Subcutaneous preadipocyte (primary cell): ENCODE measurements around the gene GOLGA6L24. TPM values are rescaled to one million over a fixed set of nuclear protein-coding genes. Genes with fewer than 3 reads are reported as not detected.

ENCODE experiments used
- small RNA-seq: library from RNA; depleted of rRNA; stranded (forward); fragments of <200 nt; gene quantifications from one replicate; pipeline ENCODE3, GENCODE V24; 2012
- total RNA-seq: library from RNA; depleted of rRNA; stranded (reverse); fragments of >200 nt; gene quantifications from 2 replicates; pipeline ENCODE4 v1.2.3, GENCODE V29; 2012

Gene GOLGA6L24
- total RNA-seq: not detected in 2 replicates

GRCh38 chr15:28357984-28358383, at the start of gene GOLGA6L24:
Gene GOLGA6L24, minus strand, starts transcription at chr15:28358084. Its CDS starts 61 bp downstream, at chr15:28358023.

DNA sequence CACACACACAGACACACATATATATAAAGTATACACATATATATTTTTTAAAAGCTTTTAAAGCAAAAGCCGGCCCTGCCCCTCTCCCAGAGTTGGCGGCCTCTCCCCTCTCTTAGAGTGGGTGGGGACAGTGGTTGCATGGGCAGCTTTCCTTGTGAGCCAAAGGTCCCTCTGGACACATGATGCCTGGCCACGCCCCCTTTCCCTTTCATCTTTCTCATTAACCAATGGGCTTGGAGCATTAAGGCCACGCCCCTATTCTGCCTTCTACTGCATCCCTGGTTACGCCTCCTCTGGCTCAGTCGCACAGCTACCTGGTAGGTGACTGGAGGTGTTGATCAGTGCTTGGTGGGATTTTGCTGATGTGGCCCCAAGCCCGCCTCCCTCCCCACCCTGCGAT, 20.5 kb upstream of the GOLGA6L24 start, which contains the start of gene GOLGA8F:
Gene GOLGA8F, plus strand, starts transcription at position 301 of the 400 bp plus-strand sequence. Its CDS starts 98 bp downstream, at position 399.

GRCh38 chr15:28322129-28322588, 35.7 kb downstream of the GOLGA6L24 start, which contains the start of gene HERC2:
Gene HERC2, minus strand, starts transcription at chr15:28322179. Its CDS starts 746 bp downstream, at chr15:28321433.

Small RNAs within 50 kb of the gene (small RNA-seq; reads per million reads assigned to genes)
- gene AC091304.5 (not detected), gene RN7SL238P (not detected)

Other genes starting within 250 kb of the GOLGA6L24 start
- 37.1 and 47.7 TPM in 2 replicates for gene HERC2, start 35.9 kb downstream of the GOLGA6L24 start, total RNA-seq
- not detected in 2 replicates for gene GOLGA8F, start 20.6 kb upstream of the GOLGA6L24 start, total RNA-seq
- gene GOLGA8G, start 174.9 kb upstream of the GOLGA6L24 start, total RNA-seq: not detected in 2 replicates
- not detected in 2 replicates for gene GOLGA6L25, start 195.5 kb upstream of the GOLGA6L24 start, total RNA-seq